HG03139 (cell line): Measurements from ENCODE around the gene NCS1.

Experiments
- ATAC-seq: cut with Tn5 transposase; IDR thresholded peaks from one replicate; pipeline ENCODE4 v1.9.1; 2021; ENCODE audit not compliant: unreplicated experiment

The NCS1 gene

DNA sequence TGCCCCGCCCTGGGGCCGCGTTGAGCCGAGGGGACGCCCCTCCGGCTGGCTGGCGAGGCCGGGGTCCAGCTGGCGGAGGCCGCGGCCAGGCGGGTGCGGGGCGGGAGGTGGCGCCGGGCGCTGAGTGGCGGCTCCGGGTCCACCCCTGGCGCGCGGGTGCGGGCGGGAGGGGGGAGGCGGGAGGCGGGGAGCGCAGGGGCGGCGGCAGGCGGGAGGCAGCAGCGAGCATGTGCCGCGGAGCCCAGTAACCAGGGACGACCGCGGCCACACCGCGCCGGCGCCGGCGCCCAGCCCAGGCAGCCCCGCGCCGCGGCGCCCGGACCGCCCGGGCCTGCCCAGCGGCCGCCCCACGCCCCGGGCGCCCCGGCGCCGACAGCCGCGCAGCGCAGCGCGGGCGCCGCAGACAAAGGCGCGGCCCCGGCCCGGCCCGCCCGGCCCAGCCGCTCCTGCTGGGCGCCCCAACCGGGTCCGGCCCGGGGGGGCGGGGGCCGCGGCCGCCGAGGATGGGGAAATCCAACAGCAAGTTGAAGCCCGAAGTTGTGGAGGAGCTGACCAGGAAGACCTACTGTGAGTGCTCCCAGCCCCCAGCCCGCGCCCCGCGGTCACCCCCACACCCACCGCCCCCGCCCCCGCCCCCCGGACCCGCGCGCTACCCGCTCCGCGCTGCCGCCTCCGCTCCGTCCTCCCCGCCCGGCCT, at the start of gene NCS1:
Gene NCS1, plus strand, starts transcription at position 244 of the 697 bp plus-strand sequence. Its CDS starts 260 bp downstream, at position 504.
- ATAC-seq: no peak

DNA sequence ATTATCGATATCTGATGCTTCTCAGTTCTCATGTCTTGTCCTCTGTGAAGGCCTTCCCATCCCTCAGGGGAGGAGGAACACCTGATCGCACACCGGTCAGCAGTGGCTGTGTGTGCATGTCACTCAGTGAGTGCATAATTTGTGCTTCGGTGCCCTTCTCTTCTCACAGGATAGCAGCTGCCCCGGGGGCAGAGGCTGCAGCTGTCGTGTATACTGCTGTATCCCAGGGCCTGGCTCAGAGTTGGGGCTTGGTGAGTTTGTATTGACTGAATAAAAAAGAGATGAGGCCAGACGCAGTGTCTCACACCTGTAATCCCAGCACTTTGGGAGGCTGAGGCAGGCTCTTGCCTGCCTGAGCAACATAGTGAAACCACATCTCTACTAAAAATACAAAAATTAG, 49.7 kb upstream of the NCS1 start:
- no peak for ATAC-seq

DNA sequence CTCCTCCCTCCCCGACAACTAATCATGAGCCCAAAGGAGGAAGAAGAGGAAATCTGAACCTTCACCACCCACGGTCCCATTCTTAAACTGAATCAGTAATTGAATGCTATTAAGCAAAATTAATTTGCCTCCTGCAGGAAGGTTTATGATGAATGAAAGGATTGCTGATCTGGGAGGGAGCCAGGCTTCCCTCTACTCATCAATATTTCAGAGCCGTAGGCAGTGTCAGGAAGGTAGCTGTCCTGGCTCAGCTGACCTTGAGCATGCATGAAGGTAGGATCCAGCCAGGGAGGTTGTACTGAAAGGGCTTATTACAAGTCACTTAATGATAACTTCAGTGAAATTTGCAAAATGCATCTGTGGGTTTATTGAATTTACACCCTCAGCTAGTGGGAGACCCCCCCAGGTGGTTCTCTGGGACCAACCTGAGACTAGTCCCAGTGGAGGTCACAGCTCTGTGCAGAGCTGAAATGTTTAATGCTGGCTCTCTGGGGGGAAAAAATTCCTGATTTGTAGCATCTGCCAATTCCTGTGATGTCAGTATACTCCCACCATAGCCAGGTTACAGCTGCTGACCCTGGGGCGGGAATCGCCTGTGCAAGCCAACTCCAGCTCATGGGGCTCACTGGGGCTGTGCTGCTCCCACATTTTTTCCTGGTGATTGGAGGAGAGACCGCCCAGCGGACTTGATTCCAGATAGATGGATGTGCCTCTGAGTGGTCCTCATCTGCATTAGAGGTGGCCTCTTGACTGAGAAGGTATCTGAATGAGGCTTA, 47.9 kb upstream of the NCS1 start:
- ATAC-seq: no peak

DNA sequence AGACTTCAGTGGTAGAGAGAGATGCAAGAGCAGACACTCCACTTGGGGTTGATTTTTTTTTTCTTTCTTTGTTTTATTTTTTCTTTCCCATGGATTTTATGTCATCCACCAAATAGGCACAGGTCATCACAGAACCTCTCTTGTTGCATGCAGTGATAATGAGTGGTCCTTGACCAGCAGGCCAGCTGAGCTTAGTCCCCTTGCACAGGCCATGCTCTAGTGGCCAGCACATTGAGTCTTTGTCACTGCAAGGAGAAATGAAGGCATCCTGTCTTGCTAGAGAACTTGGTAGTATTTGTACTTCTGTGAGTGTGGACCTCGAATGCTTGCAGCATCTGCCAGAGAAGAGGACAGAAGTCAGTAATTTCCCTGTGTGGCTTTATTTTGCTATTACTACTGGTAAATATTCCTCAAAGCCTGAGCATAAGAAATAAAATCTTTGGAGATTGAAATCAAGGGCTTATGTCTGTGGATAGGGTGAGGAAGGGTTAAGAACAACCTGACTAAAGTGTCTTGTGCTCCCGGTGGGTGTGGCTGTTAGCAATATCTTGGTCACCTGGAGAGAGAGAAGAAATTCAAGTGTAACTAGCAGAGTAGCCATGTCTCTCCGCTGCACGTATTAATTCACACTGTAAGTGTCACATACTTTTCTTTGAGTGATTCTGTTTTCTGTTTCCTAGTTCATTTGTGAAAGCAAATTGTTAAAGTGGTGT, 45.3 kb upstream of the NCS1 start:
- ATAC-seq: no peak

DNA sequence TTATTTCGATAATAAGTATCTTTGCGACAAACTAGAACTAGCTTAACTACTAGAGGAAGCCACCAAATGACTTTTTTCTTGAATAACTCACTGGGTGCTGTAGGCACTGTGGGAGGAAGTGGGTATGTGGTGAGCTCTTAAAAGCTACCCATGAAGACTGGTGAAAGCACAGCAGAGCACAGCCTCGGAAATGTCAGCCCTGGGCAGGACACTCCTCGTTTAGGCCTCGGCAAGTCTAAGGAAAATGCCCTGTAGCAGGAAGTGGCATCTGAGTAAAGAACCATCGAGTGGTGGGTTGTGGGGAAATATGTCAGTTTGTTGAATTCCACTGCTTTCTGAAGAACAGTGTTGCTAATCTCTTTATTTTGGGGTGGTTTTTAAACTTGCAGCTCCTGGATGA, 44.0 kb upstream of the NCS1 start:
- peak; percentile 59 for ATAC-seq

DNA sequence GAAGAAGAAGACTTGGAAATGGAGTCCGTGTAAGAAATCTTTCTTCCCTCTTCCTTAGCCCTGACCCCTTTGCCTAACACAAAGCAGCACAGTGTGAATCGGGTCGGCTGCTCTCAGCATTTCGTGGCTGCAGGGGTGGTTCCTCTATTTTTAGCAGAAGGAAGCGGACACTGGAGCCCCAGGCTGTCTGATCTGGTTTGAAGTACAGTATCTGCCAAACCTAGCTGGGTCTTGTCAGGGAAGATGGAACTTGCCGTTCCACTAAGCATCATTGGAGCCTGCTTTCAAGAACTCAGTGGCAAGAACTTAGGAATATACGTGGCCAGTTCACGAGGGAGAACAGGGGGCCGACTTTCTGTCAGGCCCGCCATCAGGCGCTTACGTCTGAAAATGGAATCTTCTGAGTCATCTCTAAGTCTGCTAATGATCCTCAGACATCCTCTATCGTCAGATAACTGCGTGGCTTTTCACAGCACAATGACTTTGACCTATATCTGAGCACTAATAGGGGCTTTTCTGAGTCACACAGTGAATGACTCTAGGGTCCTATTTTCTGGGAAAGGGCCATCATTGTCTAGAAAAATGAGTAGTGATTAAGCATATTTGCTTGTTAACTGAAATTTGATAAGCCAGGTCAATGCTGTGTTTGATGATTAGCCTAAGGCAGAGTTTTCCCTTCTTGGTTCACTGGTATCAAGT, 43.3 kb upstream of the NCS1 start:
- peak; percentile 52 for ATAC-seq

DNA sequence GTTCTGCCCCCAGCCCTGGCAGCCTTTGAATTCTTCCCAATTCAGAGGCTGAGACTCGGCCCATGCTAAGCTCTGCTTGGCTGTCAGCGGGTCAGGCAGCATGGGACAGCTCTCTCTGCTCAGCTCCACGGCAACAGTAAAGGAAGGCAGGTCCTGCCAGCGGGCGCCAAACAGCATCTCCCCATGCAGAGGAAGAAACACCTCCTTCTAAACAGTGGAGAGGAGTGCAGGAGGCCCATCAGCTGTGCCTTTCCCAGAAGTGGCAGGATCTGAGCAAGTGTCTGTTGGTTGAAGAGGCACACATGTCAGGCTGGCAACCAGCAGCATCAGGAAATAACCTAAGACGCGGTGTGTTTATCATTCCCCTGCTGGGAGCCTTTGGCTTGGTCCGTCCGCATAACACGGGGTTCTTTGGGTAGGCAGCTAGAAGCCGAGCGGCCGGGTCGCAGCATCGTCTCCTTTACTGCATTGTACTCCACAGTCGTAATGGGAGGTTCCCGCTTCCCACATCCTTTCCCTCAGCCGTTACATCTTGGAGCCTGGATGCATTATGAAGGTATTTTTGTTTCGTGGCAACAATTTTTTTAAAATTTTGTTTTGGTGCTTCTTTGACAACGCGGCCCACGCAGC, 42.7 kb upstream of the NCS1 start:
- no peak for ATAC-seq

DNA sequence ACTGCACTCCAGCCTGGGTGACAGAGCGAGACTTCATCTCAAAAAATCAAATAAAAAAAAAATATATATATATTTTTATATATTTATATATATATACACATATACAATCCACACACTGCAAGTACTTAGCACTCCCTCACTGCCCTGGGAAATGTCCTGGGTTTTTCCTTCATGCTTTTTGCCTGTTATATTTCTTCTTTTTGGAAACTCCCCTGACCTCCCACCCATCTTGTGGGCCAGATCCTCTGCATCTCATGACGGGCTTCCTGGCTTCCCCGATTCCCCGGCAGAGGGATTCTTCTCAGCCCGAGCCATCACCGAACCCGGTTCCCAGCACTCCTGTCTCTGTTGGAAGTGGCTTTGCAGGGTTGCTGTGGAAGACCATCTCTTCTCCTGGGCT, 39.5 kb upstream of the NCS1 start:
- no peak for ATAC-seq

DNA sequence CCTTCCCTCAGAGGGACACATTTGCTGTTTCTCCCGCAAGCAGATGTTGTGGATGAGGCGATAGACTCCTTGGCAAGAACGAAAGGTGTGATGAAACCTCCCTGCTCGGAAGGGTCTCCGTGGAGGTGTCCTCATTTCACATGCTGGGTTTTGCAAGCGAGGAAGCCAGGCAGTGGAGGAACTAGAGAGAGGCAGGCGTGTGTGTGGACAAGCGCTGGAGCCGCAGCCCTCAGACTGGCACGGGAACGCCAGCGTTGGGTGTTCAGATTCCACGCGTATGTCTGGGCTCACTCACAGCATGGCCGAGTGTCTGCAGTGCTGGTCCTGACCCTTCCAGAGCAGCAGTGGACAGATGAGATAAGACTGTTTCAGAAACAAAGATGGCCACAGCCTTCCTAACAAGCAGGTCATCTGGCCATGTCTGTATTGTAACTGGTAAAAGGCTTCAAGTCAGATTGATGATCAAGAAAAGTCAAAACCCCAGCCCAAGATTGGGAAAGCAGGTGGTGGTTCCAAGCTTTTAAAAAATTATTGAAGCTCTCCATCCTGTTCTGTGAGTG, 35.0 kb upstream of the NCS1 start:
- no peak for ATAC-seq

DNA sequence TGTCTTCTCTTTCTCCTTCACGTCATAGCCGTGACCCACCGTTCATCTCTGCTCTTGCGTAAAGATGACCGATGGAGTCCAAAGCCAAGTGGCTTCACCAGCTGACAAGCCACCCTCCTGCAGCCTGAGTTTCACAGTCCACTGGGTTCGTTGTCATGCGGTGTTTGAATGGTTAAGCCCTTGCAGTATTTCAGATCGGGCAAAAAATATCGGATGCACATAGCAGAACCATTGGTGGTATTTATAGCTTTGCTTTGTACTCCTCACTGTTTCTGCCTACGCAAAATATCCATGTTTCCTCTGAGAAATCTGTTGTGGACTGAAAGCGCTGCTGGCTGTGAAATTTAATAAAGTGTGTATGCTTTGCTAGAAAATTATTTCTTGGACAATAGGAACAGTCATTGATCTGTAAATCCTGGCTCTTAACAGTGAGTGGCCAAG, 34.5 kb upstream of the NCS1 start:
- no peak for ATAC-seq

DNA sequence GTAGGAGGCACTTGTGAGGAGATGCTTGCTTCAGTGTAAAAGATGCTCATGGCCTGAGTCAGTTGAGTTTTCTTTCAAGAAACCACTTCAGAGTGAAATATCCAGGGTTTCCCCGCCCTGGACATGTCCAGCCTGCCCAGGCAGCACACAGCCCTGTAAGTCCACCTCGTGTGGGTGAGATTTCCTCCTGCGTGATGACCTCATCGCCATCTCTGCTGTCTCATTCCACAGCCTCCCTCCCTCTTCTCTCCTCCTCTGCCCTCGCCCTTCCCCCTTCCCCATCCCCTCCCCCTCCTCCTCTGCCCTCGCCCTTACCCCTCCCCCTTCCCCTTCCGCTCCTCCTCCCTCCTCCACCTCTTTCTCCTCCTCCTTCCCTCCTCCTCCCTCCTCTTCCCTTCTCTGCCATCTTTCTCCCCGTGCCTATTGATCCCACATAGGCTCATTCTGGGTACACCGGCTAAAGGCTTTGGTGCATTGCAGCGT, 34.0 kb upstream of the NCS1 start:
- no peak for ATAC-seq

DNA sequence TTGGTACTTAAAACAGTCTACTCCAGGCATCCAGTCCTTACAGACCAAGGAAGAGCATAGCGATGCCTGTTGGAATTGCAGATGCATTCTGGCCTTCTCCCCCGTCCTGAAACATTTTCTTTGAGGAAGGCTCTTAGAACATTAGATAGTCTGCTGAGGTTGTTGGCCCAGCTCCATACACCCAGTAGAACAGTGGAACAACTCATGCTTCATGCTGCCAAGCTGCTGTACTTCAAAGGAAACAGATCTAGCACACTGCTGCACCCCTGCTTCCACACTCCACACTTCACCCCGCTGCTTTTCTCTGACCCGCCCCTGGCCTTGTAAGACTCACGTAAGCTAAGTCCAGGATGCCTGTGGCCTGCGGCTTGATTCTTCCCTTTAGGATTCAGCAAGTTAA, 33.4 kb upstream of the NCS1 start:
- ATAC-seq: no peak

DNA sequence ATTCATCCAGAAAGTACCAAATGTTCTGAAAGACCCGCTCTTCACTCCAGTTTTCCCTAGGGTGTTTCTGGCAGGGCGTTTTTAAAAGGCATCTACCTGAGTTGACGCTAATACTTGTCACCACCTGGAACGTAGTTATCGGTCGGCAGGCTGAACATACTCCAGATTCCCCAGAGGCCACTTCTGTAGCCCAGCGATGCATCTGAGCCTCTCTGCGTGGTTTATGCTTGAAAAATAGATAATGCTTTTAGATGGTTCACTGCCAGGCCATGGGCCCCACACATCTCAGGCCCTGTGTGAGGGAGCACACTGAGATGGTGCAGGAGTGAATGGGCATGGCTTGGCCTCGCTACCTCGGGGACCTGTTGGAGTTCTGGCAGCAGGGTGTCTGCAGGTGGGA, 33.0 kb upstream of the NCS1 start:
- ATAC-seq: no peak

DNA sequence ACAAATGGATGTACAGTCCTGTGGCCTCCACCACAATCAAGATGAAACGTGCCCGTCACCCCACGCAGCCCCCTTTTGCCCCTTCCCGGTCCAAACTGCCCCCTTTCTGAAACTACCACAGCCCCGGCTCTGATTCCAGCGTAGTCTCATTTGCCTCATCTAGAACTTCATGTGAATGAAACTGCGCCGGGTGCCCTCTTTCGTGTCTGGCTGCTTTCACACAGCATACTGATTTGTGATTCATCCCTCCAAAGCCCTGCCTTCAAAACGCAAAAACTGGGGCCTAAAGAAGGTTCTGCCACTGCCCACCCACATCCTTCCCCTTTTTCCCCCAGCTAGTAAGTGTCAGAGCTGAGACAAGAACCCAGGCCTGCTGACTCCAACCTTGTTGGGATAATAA, 31.5 kb upstream of the NCS1 start:
- no peak for ATAC-seq

DNA sequence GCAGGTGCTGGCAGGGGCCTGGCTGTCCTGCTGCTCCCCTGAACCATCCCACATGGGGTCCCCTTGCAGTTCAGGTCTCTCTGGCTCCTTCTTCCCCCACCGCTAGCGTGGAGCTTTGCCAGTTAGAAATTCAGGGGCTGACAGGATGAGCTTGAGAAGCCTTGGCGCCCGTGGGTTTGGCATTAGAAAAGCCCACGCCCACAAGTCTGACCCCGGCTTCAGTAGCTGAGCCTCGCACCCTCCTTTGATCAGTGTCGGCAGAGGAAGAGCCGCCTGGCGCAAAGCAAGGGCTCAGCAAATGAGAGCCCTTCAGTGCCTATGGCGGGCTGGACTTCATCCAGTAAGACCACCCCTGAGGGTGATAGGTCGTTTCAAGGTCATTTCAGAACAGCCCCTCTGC, 30.1 kb upstream of the NCS1 start:
- ATAC-seq: no peak

DNA sequence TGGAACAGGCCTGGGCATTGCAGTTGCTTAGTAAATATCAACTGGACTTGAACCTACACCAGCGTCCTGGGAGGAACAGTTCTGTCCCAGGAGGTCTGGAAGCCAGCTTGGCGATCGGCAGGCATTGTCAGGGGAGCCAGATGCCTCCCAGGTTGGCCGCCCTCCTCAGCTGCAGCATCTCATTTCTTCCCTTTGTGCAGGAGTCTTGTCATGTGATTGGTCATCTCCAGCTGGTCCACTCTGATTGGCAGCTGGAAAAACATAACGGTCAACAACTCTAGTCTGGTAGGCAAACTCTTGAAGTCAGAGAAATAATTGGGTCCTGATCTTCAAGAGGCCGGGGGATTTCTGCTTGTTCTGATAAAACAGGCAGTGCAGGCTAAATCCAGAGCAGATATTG, 29.6 kb upstream of the NCS1 start:
- ATAC-seq: no peak

DNA sequence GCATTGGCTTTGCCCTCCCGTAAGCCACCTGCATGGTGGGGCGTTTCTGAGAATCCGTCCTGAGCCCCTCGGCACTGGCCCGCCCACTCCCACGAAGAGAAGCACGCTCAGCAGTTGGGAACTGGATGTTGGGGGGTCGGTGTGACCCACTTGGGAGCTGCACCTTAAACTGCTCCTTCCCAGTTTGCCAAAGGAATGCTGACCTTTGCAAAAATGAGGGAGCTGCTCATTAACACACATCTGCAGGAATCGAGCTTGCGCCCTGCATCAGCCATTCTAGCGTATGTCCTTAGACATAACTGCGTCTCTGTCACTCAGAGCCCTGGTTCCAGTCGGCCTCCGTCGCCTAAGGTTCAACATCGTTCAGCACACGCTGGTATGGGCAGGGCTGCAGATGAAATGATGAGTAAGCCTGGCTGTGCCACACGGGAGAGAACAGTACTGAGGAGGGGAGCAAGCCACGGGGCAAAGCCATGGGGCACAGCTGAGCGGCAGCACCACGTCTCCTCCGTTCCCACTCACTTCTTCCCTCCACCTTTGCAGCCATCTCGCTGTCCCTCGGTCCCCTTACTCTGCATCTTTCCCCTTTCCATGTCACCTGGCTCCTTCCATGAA, 28.8 kb upstream of the NCS1 start:
- no peak for ATAC-seq

DNA sequence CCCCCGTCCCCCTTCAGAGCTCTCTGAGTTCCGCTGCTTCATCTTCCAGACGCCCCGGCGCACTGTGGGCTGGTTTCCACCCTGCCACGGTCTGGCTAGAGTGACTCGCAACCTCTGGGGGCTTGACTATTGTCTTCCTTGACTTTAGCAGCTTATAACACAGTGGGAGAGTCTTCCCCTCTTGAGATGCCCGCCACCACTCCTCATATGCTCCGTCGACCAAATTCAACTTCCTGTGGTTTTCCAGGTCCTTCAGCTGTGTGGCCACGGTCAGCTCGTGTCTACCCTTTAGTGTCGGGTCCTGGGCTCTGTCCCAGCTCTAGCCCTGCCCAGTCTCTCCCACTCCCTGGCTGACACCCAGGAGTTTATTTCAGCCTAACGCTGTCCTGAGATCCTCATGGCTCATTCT, 28.2 kb upstream of the NCS1 start:
- ATAC-seq: no peak

DNA sequence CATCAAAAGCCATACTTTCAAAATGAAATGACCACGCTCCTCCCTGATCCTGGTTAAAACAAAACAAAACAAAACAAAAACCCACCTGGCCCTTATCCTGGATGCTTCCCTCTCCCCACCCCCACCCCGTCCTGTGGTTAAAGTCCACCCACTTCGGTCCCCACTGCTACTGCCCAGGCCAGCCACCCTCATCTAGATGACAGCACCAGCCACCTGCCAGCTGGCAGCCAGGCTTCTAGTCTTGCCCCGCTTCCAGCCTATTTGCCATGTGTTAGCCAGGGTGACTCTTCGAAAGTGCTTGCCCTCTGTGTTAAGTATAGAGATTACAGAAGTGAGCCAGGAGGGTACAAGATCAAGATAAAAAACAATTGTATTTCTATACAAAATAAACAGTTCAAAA, 27.5 kb upstream of the NCS1 start:
- ATAC-seq: no peak

DNA sequence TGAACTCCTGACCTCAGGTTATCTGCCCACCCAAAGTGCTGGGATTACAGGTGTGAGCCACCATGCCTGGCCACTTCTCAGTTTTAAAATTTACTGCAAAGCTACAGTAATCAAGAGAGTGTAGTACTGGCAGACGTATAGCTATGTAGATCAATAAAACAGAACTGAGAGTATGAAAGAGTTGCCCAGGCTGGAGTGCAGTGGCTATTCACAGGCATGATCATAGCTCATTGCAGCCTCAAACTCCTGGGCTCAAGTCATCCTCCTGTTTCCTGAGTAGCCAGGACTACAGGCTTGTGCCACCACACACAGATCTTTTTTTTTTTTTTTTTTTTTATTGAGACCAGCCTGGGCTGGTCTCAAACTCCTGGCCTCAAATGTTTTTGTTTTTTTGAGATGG, 26.5 kb upstream of the NCS1 start:
- no peak for ATAC-seq
